ENCODE measurements around the gene SDK2. TPM values are rescaled to one million over a fixed set of nuclear protein-coding genes. Genes with fewer than 3 reads are reported as not detected.

SDK2 gene
- total RNA-seq, 1 experiment from 2014 or later = 0.46 TPM

- DNase-seq (ENCODE audit: low spot score) = no peak
Observed at GRCh38 chr17:73533781-73534180, 110.5 kb downstream of the SDK2 start.

DNA sequence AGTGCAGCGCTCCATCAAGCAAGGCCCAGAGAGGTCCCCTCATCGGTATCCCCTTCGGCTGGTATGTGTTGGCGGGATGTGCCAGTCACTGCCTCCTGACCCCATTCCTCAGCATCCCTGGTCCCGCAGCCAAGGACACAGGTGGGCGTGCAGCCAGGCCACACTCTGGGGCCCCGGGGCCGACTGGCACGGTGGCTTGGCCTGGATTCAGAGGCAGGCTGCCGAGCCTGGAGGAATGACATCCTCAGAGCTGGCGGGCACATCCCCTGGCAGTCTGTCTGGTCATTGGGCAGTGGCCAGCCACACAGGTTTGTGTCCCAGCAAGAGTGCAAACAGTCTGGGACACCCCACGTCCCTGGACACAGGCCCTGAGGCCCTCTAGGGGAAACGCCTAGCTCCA is 111.1 kb downstream of the SDK2 start:
- DNase-seq (ENCODE audit: low spot score) = no peak

GRCh38 chr17:73532421-73532901 is 111.8 kb downstream of the SDK2 start:
- no peak for DNase-seq (ENCODE audit: low spot score)

GRCh38 chr17:73531158-73531557 is 113.1 kb downstream of the SDK2 start:
- no peak for DNase-seq (ENCODE audit: low spot score)

DNA sequence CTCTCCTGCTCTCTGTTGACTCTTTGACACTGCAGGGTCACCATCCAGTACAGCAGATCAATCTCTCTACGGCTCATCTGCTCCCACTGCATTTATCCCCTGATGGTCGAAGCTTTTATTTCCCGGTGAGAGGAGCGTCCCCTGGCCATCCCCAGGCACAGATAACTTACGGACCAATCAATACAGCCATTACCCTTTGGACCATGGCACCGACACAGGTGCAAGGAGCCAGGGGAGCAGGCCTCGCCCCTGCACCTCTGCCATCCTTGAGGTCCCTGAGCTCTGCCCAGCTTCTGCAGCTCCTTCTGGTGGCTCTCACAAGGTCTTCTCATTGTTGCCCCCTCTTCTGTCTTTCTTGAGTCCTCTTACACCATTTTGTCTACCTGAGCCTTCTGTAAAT is 115.6 kb downstream of the SDK2 start:
- no peak for DNase-seq (ENCODE audit: low spot score)

GRCh38 chr17:73526952-73527351 is 117.3 kb downstream of the SDK2 start:
- DNase-seq (ENCODE audit: low spot score) = no peak

- no peak for DNase-seq (ENCODE audit: low spot score)
Observed at GRCh38 chr17:73524941-73525679, 119.1 kb downstream of the SDK2 start.

- DNase-seq (ENCODE audit: low spot score) = no peak
Observed at GRCh38 chr17:73522696-73523095, 121.5 kb downstream of the SDK2 start.

- DNase-seq (ENCODE audit: low spot score) = no peak
Observed at GRCh38 chr17:73522107-73522506, 122.1 kb downstream of the SDK2 start.

- DNase-seq (ENCODE audit: low spot score) = no peak
Observed at GRCh38 chr17:73521376-73521775, 122.9 kb downstream of the SDK2 start.

- no peak for DNase-seq (ENCODE audit: low spot score)
Observed at GRCh38 chr17:73520369-73520761, 123.9 kb downstream of the SDK2 start.

DNA sequence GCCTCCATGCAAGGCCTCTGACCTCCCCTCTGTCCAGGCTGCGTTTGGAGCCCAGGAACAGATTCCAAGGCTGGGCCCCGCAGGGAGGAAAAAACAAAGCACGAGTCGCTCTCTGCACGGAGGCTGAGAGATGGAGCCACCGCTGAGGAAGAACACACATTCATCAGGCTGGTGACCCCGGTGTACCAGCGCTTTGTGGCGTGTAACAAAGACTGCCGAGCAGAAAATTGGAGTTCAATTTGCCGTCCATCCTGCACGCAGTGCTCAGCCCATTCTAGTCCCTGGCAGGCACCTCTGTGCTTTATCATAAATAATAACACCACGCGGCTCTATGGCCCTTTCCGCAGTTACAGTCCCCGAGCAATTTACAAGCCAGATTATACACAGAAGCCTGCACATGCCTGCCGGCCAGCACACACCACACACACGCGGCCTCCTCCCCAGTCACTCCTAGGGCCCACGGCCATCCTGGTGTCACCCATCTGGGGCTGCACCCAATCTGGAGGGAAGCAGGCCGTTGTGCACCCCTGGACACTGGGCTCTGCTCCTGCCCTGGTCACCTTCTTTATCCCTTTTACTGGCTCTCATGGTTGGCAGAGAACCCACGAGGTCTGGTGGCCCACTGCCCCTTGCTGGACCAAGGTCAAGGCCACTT is 124.4 kb downstream of the SDK2 start:
- DNase-seq (ENCODE audit: low spot score) = no peak

DNA sequence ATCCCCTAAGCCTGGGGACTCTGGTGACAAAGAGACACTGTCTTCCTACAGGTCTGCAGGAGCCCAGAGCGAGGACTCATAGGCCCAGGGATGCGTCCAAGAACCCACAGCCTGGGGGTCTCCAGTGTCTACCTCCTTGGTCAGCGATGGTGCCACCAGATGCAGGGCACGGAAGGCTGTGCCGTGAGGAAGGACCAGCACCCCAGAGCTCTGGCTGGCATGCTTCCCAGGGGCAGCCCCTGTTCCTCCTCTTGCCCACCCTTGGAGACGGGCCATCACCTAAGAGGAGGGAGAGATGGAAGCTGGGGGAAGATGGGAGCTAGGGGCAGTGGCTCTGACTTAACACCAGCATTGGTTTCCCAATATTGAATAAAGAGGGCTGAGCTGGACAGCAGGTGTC is 125.2 kb downstream of the SDK2 start:
- DNase-seq (ENCODE audit: low spot score) = no peak

GRCh38 chr17:73516431-73516830 is 127.8 kb downstream of the SDK2 start:
- no peak for DNase-seq (ENCODE audit: low spot score)

DNA sequence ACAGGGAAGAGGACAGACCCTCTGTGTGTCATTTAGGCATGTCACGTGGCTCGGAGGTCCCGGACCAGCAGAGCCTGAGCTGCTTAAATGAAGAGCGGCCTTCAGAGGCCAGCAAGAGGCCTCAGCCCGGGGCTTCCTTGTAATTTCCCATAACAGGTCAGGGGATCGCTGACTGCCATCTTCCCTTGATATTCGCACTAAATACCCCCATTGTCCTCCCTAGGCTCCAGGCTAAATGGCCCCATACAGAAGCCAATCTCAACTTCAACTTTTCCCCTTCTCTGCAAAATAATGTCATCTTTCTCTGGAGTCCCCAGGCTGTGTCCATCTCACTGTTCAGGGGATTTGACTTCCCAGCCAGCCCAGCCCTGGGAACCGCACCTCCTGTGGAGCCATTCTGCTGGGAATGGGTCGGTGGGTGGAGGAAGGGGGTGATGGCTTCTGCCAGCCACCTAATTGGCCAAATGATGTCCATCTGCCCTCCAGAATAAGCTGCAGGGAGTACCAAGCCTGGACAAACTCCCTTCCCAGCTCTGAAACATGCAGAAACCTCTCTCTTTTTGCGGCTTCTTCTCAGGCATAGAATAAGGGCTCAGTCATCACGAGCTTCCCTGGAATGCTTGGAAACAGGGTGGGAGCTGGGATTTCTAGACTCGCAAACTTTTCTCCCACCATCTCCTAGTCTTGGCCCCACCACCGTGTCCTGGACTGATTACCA is 129.9 kb downstream of the SDK2 start:
- no peak for DNase-seq (ENCODE audit: low spot score)

DNA sequence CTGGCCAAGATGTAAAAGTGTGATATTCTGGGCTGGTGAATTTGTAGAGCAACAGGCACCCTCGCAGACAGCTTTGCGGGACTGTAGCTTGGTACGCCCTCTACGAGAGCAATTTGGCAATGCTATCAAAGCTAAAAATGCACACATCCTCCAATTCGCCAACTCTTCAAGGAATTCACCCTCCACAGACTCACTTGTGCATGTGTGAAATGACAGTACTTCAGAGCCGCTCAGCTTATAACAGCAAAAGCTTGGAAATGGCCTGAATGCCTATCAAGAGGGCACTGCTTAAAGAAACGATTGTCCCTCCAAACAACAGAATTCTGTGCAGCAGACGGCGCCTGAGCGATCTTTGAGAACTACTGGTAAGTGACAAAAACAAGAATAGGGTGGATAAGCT is 130.8 kb downstream of the SDK2 start:
- no peak for DNase-seq (ENCODE audit: low spot score)

- no peak for DNase-seq (ENCODE audit: low spot score)
Observed at GRCh38 chr17:73511719-73512115, 132.5 kb downstream of the SDK2 start.

DNA sequence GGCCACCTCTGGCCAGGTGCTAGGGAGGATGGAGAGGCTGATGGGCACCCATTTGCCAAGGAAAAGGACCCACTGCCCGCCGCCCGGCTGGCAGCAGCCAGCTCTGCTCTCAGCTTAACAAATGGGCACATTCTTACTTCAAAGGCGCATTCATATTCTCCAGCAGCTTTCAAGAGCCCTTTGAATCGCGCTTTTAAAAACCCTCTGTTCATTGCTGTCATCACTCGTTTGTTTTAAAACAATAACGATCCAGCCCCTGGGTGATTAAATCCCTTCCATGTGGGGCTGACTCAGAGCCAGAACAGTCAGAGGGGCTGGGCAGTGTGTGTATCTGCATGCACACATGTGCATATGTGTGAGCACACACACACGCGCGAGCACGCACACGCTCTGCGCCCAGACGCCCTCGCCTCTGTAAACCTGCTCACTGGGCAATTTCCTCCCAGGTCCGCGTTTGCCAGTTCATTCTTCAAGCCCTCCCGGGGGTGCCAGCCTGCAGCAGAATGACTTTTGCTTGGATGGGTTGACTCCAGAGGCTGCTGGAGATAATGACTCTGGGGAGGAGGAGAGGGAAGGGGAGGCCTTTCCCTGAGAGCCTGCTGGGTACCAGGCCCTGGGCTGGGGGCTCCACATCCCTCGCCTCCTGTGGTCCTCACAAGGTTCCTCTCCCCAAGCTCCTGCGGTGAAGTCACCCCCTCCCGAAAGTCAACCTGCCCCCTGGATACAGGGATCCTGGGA is 133.1 kb downstream of the SDK2 start:
- DNase-seq (ENCODE audit: low spot score) = no peak

GRCh38 chr17:73508931-73509605 is 135.2 kb downstream of the SDK2 start:
- no peak for DNase-seq (ENCODE audit: low spot score)

DNA sequence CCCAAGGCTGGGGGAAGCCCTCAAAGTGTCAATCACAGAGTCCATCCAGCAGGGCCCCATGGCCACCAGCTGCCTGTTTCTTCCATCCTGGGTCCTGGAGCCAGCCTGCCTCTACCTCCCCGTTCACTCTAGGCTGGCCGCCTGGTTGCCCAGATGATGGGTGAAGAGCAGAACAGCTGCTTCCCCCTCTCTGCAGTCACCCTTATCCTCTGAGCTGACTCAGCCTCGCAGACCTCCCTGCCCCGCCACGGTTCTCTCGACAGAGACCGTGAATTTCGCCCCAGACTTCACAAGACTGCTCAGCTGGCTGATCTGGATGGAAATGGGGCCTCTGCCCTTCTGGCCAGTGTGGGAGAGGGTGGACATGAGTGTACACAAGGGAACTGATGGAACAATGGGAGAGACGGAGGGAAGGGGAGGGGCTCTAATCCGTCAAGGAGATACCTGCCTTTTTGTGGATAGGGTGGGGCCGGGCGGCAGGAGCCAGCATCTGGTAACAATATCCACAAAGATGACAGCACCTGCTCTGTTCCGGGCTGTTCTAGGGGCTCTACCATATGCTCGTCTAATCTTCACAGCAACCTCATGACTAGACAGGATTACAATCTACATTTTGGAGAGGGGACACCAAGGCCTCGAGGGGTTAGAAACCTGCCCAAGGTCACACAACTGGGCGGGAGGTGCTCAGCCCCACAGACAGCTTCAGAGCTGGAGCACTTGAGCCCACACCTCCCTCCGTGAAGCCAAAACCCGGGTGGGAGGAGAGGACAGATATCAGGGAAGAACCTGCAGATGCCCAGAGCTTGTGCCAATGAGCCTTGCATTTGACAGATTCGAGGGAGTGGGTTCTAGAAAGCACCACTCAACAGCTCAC is 136.0 kb downstream of the SDK2 start:
- DNase-seq (ENCODE audit: low spot score) = no peak

Measured in H4 (cell line).